Heart left ventricle (tissue), 16 donors: Measurements from ENCODE around the gene RFC2. TPM values are rescaled to one million over a fixed set of nuclear protein-coding genes. Genes with fewer than 3 reads are reported as not detected.

Experiments
- ATAC-seq, 4 donors: fragments of 200-7000 bp; cut with Tn5 transposase; one replicate each; pipeline ENCODE4 v1.9.1; 2020 to 2022; ENCODE audit warnings: moderate library complexity in 4 of 4, mild to moderate bottlenecking in 3 of 4, moderate number of reproducible peaks in 1 of 4
- DNase-seq, 5 donors: peaks; one replicate each; pipeline ENCODE4 v3.0.0-alpha.2; 2020
- H3K27ac ChIP-seq, 12 donors: fragments of 200-600 bp; sonication (generic) in 4 of 12; one replicate each; pipeline versions ENCODE4 v1.5.0 to v1.8.0; 2016 to 2022; ENCODE audit warnings: mild to moderate bottlenecking in 2 of 12
- H3K27me3 ChIP-seq, 9 donors: fragments of 200-600 bp; sonication (generic) in 2 of 9; one replicate each; pipeline versions ENCODE4 v1.5.1 to v1.8.0; 2016 to 2022; ENCODE audit warnings: mild to moderate bottlenecking in 3 of 9
- H3K36me3 ChIP-seq, 9 donors: fragments of 200-600 bp; sonication (generic) in 2 of 9; one replicate each; pipeline versions ENCODE4 v1.5.0 to v1.8.0; 2018 to 2022; ENCODE audit warnings: mild to moderate bottlenecking in 2 of 9
- H3K4me1 ChIP-seq, 12 donors: fragments of 200-600 bp; sonication (generic) in 4 of 12; one replicate each; pipeline versions ENCODE4 v1.5.0 to v1.8.0; 2016 to 2022; ENCODE audit warnings: mild to moderate bottlenecking in 3 of 12
- H3K4me3 ChIP-seq, 12 donors: fragments of 200-600 bp; sonication (generic) in 4 of 12; one replicate each; pipeline versions ENCODE4 v1.5.0 to v1.8.0; 2017 to 2022; ENCODE audit warnings: mild to moderate bottlenecking in 9 of 12, moderate library complexity in 4 of 12
- H3K9me3 ChIP-seq, 12 donors: fragments of 200-600 bp; sonication (generic) in 4 of 12; one replicate each; pipeline versions ENCODE4 v1.5.0 to v1.8.0; 2016 to 2022; ENCODE audit warnings: mild to moderate bottlenecking in 1 of 12
- POLR2A ChIP-seq, 2 donors: fragments of 450-650 bp; IDR thresholded peaks; one replicate each; pipeline ENCODE4 v1.6.1; 2017; ENCODE audit warnings: antibody characterized with exemption in 2 of 2, mild to moderate bottlenecking in 2 of 2, moderate library complexity in 2 of 2
- WGBS, 4 donors: extraction: QIAGEN DNeasy Blood & Tissue Kit in 2 of 4; methylation state at CpG; one replicate each; pipeline versions ENCODE4 v1.1.5 to v1.1.7; 2013 to 2018; 5-methylcytosine and 5-hydroxymethylcytosine counted together
- intact Hi-C, 10 donors: fragments of 100-400 bp; cut with DNase I; formaldehyde crosslinking; loops; one replicate each; pipeline versions ENCODE4 v1.11.1 to v1.14.2; 2022
- long read RNA-seq, 3 donors: library from polyadenylated mRNA; unstranded; transcript quantifications; one replicate each; pipeline ENCODE4 v2.0.0, GENCODE V29; 2020 to 2021
- polyA plus RNA-seq, 2 donors: library from polyadenylated mRNA; stranded (reverse); fragments of 200-250 nt; gene quantifications; one replicate each; pipeline ENCODE4 v1.2.3, GENCODE V29; 2013
- total RNA-seq, 9 donors: library from RNA; depleted of rRNA in 2 of 9; stranded (reverse); fragments of >200 nt in 2 of 9; fragmentation: NEBNext Ultra II Directional in 3 of 9; extraction: Animal tissue kit (Norgen Biotek cat#: 25700) in 3 of 9; gene quantifications; one replicate each; pipeline versions ENCODE4 v1.1.0 to v1.2.4, GENCODE V29; 2016 to 2023
- TF ChIP-seq, protein P1 (sequence below), 12 donors: fragments of 200-600 bp; sonication (generic) in 4 of 12; IDR thresholded peaks; one replicate each; pipeline versions ENCODE4 v1.5.0 to v1.8.0; 2018 to 2022; ENCODE audit warnings: antibody characterized with exemption in 12 of 12, mild to moderate bottlenecking in 5 of 12
- donor health status: ischemic (EF 13 %, LVEDD 7.1; RV severe dilation, severe dysfunction).
- donor health status: healthy with polysubstance abuse.
- donor health status: DM: no; HTN: yes; CAD: no.
- donor health status: DM: no; HTN: no; CAD: no.
- donor health status: ischemic (EF 25% LVEDD 6.9; RV normal size, moderate dysfunction).
- donor health status: ischemic (EF 25% LVEDD 5.7; RV mildly dilated, moderate dysfunction).
- donor health status: healthy.
- donor health status: DM: yes; HTN: yes; CAD: no.
- donor health status: ischemic (EF 35%, LVEDD 5.7; RV mildly dilated, moderate dysfunction).
- donor health status: nonischemic (EF 11% LVEDD 7.7; RV severe dilation, severe dysfunction).
- donor health status: DM: yes; HTN: yes; CAD: no.
- donor health status: PGD.
- donor health status: ischemic (EF 29% LVEDD 5.4; RV normal size, mild dysfunction).
- donor health status: nonischemic (EF 23%, LVEDD 6.1; RV moderate dilation, normal function).

The RFC2 gene
- total RNA-seq, result 10 to 100 TPM in 6 of 9 donors, 1 to 10 TPM in 3; 7.8 to 20.9 (median 12.2) TPM
- 10 to 100 TPM in 1 of 2 donors, 1 to 10 TPM in 1; 9.8 to 21.8 TPM for polyA plus RNA-seq
- long read RNA-seq, donor 1, transcript RFC2-201 (11 exons, 1,695 nt), result major isoform, 11 of 13 reads
- long read RNA-seq, donor 1, partial matches to known transcripts, result 0 of 13 reads
- long read RNA-seq, donor 1, other reads (novel, unspliced or antisense), result 0 of 13 reads
- long read RNA-seq, donor 2, transcript RFC2-201 (11 exons, 1,695 nt), result major isoform, 68 of 88 reads
- long read RNA-seq, donor 2, transcript RFC2-202 (10 exons, 1,576 nt), result minor isoform, 12 of 88 reads
- long read RNA-seq, donor 2, partial matches to known transcripts, result 1 of 88 reads
- long read RNA-seq, donor 2, other reads (novel, unspliced or antisense), result 6 of 88 reads
- long read RNA-seq, donor 3, transcript RFC2-201 (11 exons, 1,695 nt), result major isoform, 10 of 10 reads
- long read RNA-seq, donor 3, partial matches to known transcripts, result 0 of 10 reads
- long read RNA-seq, donor 3, other reads (novel, unspliced or antisense), result 0 of 10 reads

- H3K27ac ChIP-seq, result peak within 1 kb of the TSS; percentile 80 to 99 (median 95)
- peaks cover 0 to 38% (median 24%) of the 10 kb centered on the region in 12 donors for H3K4me1 ChIP-seq
- WGBS, 4 donors, result 0 to 1% (median 0%) methylated on average over 34 to 75 of the region's 75 CpGs
- no peaks in the 10 kb centered on the region for H3K27me3 ChIP-seq
- H3K9me3 ChIP-seq, result no peaks in the 10 kb centered on the region
- peak; percentile 97 to 99 (median 98) for DNase-seq
- intact Hi-C loops, result loop anchor here in 6 of 10 donors (2.0 to 10.0 kb wide), 4 partner anchors 25 to 141 kb away; partner anchors contain the start of gene CLIP2 (in 2 of the 6)
- ATAC-seq, result peak; percentile 98 to 100 (median 100)
- peaks cover 0 to 23% (median 21%) of the 10 kb centered on the region in 9 donors for H3K36me3 ChIP-seq
- H3K4me3 ChIP-seq, result peak within 1 kb of the TSS; percentile 64 to 98 (median 81)
- TF ChIP-seq, protein P1, sequence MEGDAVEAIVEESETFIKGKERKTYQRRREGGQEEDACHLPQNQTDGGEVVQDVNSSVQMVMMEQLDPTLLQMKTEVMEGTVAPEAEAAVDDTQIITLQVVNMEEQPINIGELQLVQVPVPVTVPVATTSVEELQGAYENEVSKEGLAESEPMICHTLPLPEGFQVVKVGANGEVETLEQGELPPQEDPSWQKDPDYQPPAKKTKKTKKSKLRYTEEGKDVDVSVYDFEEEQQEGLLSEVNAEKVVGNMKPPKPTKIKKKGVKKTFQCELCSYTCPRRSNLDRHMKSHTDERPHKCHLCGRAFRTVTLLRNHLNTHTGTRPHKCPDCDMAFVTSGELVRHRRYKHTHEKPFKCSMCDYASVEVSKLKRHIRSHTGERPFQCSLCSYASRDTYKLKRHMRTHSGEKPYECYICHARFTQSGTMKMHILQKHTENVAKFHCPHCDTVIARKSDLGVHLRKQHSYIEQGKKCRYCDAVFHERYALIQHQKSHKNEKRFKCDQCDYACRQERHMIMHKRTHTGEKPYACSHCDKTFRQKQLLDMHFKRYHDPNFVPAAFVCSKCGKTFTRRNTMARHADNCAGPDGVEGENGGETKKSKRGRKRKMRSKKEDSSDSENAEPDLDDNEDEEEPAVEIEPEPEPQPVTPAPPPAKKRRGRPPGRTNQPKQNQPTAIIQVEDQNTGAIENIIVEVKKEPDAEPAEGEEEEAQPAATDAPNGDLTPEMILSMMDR (IDR thresholded peaks at IDR 0.05), result peak in 11 of 12 donors; percentile 9 to 47 (median 27)
- peak in 1 of 2 donors; percentile 64 for TF ChIP-seq POLR2A (IDR thresholded peaks at IDR 0.05)
These were observed at the start of gene RFC2 for GRCh38 chr7:74254129-74254857. Gene RFC2, minus strand, starts transcription at chr7:74254399. Its CDS starts 16 bp downstream, at chr7:74254383.

DNA sequence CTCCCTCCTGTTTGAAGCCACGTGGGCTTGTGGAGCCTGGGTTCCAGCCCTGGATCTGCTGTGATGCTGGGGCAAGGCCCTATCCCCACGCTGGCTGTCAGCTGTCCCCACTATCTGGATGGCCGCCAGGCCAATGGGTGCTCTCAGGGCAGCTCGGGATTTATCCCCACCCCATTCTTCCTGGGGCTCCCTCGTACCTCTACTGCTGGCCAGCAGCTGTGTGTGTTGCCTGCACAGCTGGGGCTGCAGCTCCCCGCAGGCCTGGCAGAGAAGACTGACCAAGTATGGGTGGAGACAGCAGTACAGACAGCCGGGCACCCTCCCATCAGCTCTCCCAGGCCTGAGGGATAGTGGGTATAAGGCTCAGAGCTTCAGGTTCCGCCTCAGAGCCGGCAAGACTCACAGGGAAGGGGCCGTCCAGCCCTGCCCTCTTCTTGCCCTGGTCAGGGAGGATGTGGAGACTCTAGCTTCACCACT lies 48.6 kb upstream of the RFC2 start:
- no peaks in the 10 kb centered on the region for H3K27me3 ChIP-seq
- peak in 1 of 4 donors; percentile 19 for ATAC-seq
- TF ChIP-seq POLR2A (IDR thresholded peaks at IDR 0.05), result no peak
- TF ChIP-seq, protein P1 (IDR thresholded peaks at IDR 0.05), result no peak
- 63 to 66% (median 64%) methylated on average over 5 to 10 of the region's 10 CpGs for WGBS, 4 donors
- peaks cover 0 to 35% (median 17%) of the 10 kb centered on the region in 12 donors for H3K4me1 ChIP-seq
- DNase-seq, result no peak
- no peaks in the 10 kb centered on the region for H3K9me3 ChIP-seq
- no peak overlapping the region for H3K4me3 ChIP-seq
- no peaks in the 10 kb centered on the region for H3K36me3 ChIP-seq
- H3K27ac ChIP-seq, result no peak overlapping the region
- intact Hi-C loops, result loop anchor here in 1 of 10 donors (10.0 kb wide), 2 partner anchors 72 to 78 kb away; no protein-coding TSS in a partner anchor

- H3K36me3 ChIP-seq, result no peaks in the 10 kb centered on the region
- H3K9me3 ChIP-seq, result peaks cover 0 to 4% (median 0%) of the 10 kb centered on the region in 12 donors
- intact Hi-C loops, result loop anchor here in 1 of 10 donors (10.0 kb wide), 2 partner anchors 74 to 76 kb away; no protein-coding TSS in a partner anchor
- no peak overlapping the region for H3K27ac ChIP-seq
- H3K27me3 ChIP-seq, result no peaks in the 10 kb centered on the region
- TF ChIP-seq POLR2A (IDR thresholded peaks at IDR 0.05), result no peak
- TF ChIP-seq, protein P1 (IDR thresholded peaks at IDR 0.05), result no peak
- ATAC-seq, result no peak
- no peak overlapping the region for H3K4me3 ChIP-seq
- no peak for DNase-seq
- 83 to 93% (median 85%) methylated on average over 4 of the region's 4 CpGs for WGBS, 4 donors
- H3K4me1 ChIP-seq, result peaks cover 0 to 17% (median under 1%) of the 10 kb centered on the region in 12 donors
These were observed 46.7 kb upstream of the RFC2 start for GRCh38 chr7:74300926-74301325.
